Stimulated activated CD4-positive, alpha-beta T cell treated with anti-CD3 and anti-CD28 coated beads, TNF-alpha, amount 100 ng/mL, for 24 hours (primary cell): ENCODE results near the gene CCDC178.
"Not testable (repeated sequence)": the region's sequence is repeated elsewhere in the genome, so short reads cannot be mapped to it uniquely, and the experiment has no call there.

Experiments used
- DNase-seq, 3 experiments: peaks; one replicate each; pipeline ENCODE4 v3.0.0-alpha.2; 2020; ENCODE audit warnings: low read depth in 3 of 3

Gene CCDC178

GRCh38 chr18:33440060-33441043, at the start of gene CCDC178:
CCDC178 (minus strand) TSS chr18:33440721; CDS start chr18:33412088, 28,633 bp downstream.
- no peak for DNase-seq

- DNase-seq: no peak
Measured at GRCh38 chr18:33483908-33484307, 43.4 kb upstream of the CCDC178 start.

GRCh38 chr18:33472509-33472908, 32.0 kb upstream of the CCDC178 start:
- no peak for DNase-seq

GRCh38 chr18:33470216-33470615, 29.7 kb upstream of the CCDC178 start:
- no peak for DNase-seq

- no peak for DNase-seq
Measured at GRCh38 chr18:33469699-33470098, 29.2 kb upstream of the CCDC178 start.

GRCh38 chr18:33467531-33467930, 27.0 kb upstream of the CCDC178 start:
- no peak for DNase-seq

GRCh38 chr18:33466822-33467221, 26.3 kb upstream of the CCDC178 start:
- DNase-seq: no peak

GRCh38 chr18:33460681-33461080, 20.2 kb upstream of the CCDC178 start:
- no peak for DNase-seq

- DNase-seq: no peak
Measured at GRCh38 chr18:33459612-33460011, 19.1 kb upstream of the CCDC178 start.

GRCh38 chr18:33446604-33447003, 6.1 kb upstream of the CCDC178 start:
- DNase-seq: no peak

- DNase-seq: no peak
Measured at GRCh38 chr18:33444709-33445108, 4.2 kb upstream of the CCDC178 start.

- no peak for DNase-seq
Measured at GRCh38 chr18:33432857-33433256, 7.7 kb downstream of the CCDC178 start.

- DNase-seq: no peak
Measured at GRCh38 chr18:33427549-33427948, 13.0 kb downstream of the CCDC178 start.

GRCh38 chr18:33424266-33424946, 16.1 kb downstream of the CCDC178 start:
- no peak for DNase-seq

GRCh38 chr18:33421225-33421624, 19.3 kb downstream of the CCDC178 start:
- no peak for DNase-seq

GRCh38 chr18:33404244-33404873, 36.2 kb downstream of the CCDC178 start:
- DNase-seq: no peak

GRCh38 chr18:33398939-33399338, 41.6 kb downstream of the CCDC178 start:
- DNase-seq: not testable (repeated sequence)

GRCh38 chr18:33375829-33376228, 64.7 kb downstream of the CCDC178 start:
- DNase-seq: no peak

- DNase-seq: no peak
Measured at GRCh38 chr18:33372442-33372841, 68.1 kb downstream of the CCDC178 start.

GRCh38 chr18:33369711-33370449, 70.6 kb downstream of the CCDC178 start:
- no peak for DNase-seq

GRCh38 chr18:33356735-33357134, 83.8 kb downstream of the CCDC178 start:
- DNase-seq: no peak

- DNase-seq: no peak
Measured at GRCh38 chr18:33355756-33356155, 84.8 kb downstream of the CCDC178 start.
